Neuron (in vitro differentiated cells): ENCODE data around the gene GPR39.

Experiments
- H2AFZ ChIP-seq: one replicate; pipeline ENCODE4 v1.6.1; 2013; ENCODE audit warnings: low read depth, mild to moderate bottlenecking, inconsistent platforms, low read length, moderate library complexity
- H3K27me3 ChIP-seq: one replicate; pipeline ENCODE4 v1.6.1; 2013; ENCODE audit warnings: low read length; ENCODE audit not compliant: insufficient read depth
- H3K36me3 ChIP-seq: one replicate; pipeline ENCODE4 v1.6.1; 2013; ENCODE audit warnings: low read length; ENCODE audit not compliant: insufficient read depth
- H3K4me1 ChIP-seq: one replicate; pipeline ENCODE4 v1.6.1; 2013; ENCODE audit warnings: low read length; ENCODE audit not compliant: insufficient read depth
- H3K4me3 ChIP-seq: 2 replicates; pipeline ENCODE4 v1.5.1; 2013; ENCODE audit warnings: mild to moderate bottlenecking, low read length, moderate library complexity
- H3K9me3 ChIP-seq: one replicate; pipeline ENCODE4 v1.6.1; 2013; ENCODE audit warnings: low read length

Gene GPR39

DNA sequence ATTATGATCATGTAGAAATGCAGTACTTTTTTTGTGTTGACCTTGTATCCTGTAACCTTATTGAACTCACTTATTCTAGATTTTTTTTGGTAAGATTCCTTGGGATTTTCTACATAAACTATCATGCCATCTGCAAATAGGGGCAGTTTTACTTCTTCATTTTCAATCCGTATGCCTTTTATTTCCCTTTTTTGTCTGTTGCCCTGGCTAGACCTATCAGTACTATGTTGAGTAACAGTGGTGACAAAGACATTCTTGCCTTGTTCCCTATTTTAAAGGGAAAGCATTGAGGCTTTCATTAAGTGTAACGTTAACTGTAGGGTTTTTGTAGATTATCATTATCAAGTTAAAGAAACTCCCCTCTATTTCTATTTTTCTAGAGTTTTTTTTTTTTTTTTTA is 161.1 kb downstream of the GPR39 start:
- Histone ChIP-seq H2AFZ (no peak overlapping the region), H3K27me3 (no peaks in the 10 kb centered on the region), H3K4me3 (no peak overlapping the region), H3K4me1 (peaks cover 7% of the 10 kb centered on the region), H3K36me3 (no peaks in the 10 kb centered on the region), H3K9me3 (no peaks in the 10 kb centered on the region)

DNA sequence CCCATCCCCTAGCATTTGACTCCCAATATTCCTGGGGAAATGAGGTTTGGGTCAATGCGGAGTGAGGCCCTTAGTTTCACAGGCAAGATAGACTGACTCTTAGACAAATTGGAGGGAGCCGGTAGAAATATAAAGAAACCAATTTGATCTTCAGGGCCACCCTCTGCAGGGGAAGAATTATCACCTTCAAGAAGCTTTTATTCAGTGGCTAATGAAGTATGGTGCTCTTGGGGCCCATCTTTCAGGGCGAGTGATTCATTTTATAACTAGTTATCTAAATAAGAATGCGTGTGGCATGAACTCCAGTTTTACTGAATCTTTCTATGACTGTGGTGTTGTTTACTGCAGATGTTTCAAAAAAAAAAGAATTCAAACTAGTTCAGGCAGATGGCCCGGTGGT is 165.0 kb downstream of the GPR39 start:
- Histone ChIP-seq H3K9me3 (no peaks in the 10 kb centered on the region), H3K36me3 (no peaks in the 10 kb centered on the region), H3K27me3 (no peaks in the 10 kb centered on the region), H3K4me3 (no peak overlapping the region), H3K4me1 (peaks cover 4% of the 10 kb centered on the region), H2AFZ (no peak overlapping the region)

GRCh38 chr2:132581991-132582738 is 165.6 kb downstream of the GPR39 start:
- Histone ChIP-seq H3K4me3 (no peak overlapping the region), H3K27me3 (no peaks in the 10 kb centered on the region), H3K4me1 (peaks cover 4% of the 10 kb centered on the region), H3K36me3 (no peaks in the 10 kb centered on the region), H3K9me3 (no peaks in the 10 kb centered on the region), H2AFZ (no peak overlapping the region)

DNA sequence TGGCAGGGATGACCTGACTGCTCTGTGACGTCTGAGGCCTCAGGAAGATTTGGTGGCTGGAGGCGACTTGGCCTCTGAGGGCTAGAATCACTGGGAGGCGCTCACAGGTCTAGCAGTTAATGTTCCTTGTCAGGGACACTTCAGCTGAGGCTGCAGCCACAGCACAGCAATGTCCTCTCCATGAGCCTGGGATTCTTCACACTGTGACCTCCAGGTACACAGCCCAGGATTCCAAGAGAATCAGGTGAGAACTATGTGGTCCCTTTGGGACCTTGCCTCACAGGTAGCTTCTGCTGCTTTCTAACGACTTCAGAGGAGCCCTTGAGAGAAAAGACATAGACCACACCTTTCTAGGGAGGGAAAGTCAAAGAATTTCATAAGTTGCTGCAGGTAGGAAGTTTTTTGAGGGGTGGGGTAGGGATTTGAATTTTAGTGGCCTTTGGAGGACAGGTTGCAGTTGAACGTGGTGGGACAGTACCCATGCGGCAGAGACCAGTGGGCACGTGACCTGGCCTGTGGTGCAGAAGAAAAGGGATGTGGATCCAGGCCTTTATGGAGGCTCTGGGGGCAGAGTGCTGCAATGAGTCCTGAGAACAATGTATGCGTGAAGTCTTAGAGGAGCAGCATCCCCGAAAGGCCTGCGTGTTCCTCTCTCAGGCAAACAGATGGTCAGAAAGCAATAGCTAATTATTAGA is 167.2 kb downstream of the GPR39 start:
- no peak overlapping the region for H2AFZ ChIP-seq
- H3K4me3 ChIP-seq: no peak overlapping the region
- H3K9me3 ChIP-seq: no peaks in the 10 kb centered on the region
- H3K27me3 ChIP-seq: no peaks in the 10 kb centered on the region
- H3K36me3 ChIP-seq: no peaks in the 10 kb centered on the region
- H3K4me1 ChIP-seq: peaks cover 14% of the 10 kb centered on the region

DNA sequence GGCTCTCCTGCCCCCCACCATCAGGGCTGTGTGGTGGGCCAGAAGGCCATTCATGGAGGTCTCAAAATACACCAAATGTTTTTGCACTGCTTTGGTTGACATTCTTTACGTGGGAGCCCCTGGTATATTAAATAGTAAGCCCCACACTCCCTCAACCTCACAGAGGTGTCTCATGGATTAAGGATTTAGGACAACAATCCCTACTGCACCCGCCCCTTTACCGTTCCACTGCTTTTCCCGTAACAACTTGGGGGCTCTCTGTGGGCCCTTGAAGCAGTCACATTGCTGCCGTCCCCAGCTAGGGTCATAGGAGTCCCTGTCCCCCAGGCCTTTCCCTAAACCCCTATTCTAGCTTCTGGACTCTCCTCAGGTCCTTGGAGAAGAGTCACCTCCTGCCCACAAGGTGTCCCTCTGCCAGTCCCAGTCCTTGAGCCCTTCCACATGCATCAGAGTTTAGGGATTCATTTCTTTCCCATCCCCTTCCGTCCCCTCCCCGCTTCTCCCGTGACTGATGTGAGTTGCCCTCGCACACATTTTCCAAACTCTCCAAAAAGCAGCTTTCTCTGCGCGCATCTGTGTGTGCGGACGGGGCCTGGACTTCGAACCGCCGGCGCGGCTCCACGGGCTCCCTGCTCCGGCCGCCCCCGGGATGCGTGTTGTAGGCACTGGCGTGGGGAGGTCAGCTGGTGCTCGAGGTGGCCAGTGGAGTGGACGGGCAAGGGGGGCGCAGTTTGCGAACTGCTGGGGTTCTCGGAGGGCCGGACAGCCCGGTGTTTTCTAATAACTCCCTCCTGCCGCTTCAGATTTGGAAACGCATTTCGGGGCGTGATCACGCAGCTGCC is 168.6 kb downstream of the GPR39 start:
- H2AFZ ChIP-seq: no peak overlapping the region
- no peaks in the 10 kb centered on the region for H3K27me3 ChIP-seq
- no peak overlapping the region for H3K4me3 ChIP-seq

GRCh38 chr2:132586101-132586511 is 169.5 kb downstream of the GPR39 start:
- H3K36me3 ChIP-seq: no peaks in the 10 kb centered on the region
- no peaks in the 10 kb centered on the region for H3K9me3 ChIP-seq
- H3K4me1 ChIP-seq: peaks cover 32% of the 10 kb centered on the region
- no peak overlapping the region for H2AFZ ChIP-seq
- no peaks in the 10 kb centered on the region for H3K27me3 ChIP-seq
- H3K4me3 ChIP-seq: no peak overlapping the region

More for the DNA sequence above, 168.6 kb downstream of the GPR39 start:
- no peaks in the 10 kb centered on the region for H3K36me3 ChIP-seq
- peaks cover 28% of the 10 kb centered on the region for H3K4me1 ChIP-seq
- no peaks in the 10 kb centered on the region for H3K9me3 ChIP-seq

- Histone ChIP-seq H3K9me3 (no peaks in the 10 kb centered on the region), H3K27me3 (no peaks in the 10 kb centered on the region), H3K4me1 (peaks cover 32% of the 10 kb centered on the region), H3K4me3 (no peak overlapping the region), H2AFZ (no peak overlapping the region), H3K36me3 (no peaks in the 10 kb centered on the region)
Observed at GRCh38 chr2:132586835-132587234, 170.2 kb downstream of the GPR39 start.

- Histone ChIP-seq H3K4me3 (peak overlapping the region; percentile 17), H3K27me3 (no peaks in the 10 kb centered on the region), H3K36me3 (no peaks in the 10 kb centered on the region), H3K9me3 (no peaks in the 10 kb centered on the region), H3K4me1 (peaks cover 46% of the 10 kb centered on the region), H2AFZ (no peak overlapping the region)
Observed at GRCh38 chr2:132588576-132588975, 172.0 kb downstream of the GPR39 start.

DNA sequence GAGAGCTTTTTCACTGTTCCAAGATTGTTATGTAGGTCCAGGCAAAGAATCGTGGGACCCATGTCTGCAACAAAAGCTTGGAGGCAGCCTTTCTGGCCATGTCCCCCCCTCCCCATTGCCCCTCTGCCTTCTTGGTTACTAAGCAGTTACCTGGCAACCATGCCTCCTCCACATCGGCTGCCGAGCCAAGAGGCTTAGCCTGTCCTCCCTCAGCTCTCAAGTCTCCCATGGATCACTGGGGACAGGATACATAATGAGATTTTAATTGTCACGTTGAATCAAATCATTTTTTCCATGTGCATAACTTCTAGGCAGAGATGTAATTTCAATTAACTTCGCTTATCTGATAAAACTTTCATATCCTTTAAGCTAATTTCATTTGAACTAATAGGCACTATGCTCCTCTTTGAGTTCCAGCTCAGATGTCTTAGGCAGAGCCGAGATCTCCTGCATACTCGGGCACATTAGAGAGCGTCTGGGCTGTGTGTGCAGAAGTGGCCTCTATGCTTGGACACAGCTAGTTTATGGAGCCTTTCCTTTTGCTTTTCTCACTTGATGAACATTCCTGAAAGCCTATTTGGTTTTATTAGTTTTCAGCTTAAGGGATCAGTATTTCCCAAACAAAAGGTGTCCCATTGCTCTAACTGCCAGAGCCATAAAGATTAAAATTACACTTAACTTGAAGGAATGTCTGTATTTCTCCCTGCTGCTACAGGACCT is 172.7 kb downstream of the GPR39 start:
- H3K9me3 ChIP-seq: no peaks in the 10 kb centered on the region
- peaks cover 53% of the 10 kb centered on the region for H3K4me1 ChIP-seq
- H3K27me3 ChIP-seq: no peaks in the 10 kb centered on the region
- no peak overlapping the region for H2AFZ ChIP-seq
- H3K36me3 ChIP-seq: no peaks in the 10 kb centered on the region
- peak overlapping the region; percentile 17 for H3K4me3 ChIP-seq

- Histone ChIP-seq H3K9me3 (no peaks in the 10 kb centered on the region), H3K4me3 (no peak overlapping the region), H3K27me3 (no peaks in the 10 kb centered on the region), H3K4me1 (peaks cover 53% of the 10 kb centered on the region), H2AFZ (no peak overlapping the region), H3K36me3 (no peaks in the 10 kb centered on the region)
Observed at GRCh38 chr2:132589966-132590365, 173.4 kb downstream of the GPR39 start.

GRCh38 chr2:132593171-132593570 is 176.6 kb downstream of the GPR39 start:
- Histone ChIP-seq H3K36me3 (no peaks in the 10 kb centered on the region), H3K9me3 (peaks cover 3% of the 10 kb centered on the region), H3K4me1 (peaks cover 47% of the 10 kb centered on the region), H2AFZ (no peak overlapping the region), H3K4me3 (no peak overlapping the region), H3K27me3 (no peaks in the 10 kb centered on the region)

DNA sequence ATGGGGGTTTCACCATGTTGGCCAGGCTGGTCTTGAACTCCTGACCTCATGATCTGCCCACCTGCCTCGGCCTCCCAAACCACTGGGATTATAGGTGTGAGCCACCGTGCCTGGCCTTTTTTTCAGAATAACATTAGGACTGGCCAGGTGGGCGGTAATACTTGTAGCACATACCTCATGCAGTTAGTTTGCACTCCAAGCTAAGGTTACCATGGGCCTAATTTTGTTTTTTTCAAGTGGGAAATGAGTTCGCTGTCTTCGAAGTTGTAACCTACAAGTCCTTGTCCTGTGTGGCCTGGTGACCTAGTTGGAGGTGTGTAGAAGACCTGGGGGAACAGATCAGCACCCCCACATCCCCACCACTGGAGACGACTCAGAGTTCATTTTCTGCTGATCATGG is 178.6 kb downstream of the GPR39 start:
- no peak overlapping the region for H3K4me3 ChIP-seq
- H3K4me1 ChIP-seq: peaks cover 27% of the 10 kb centered on the region
- H3K9me3 ChIP-seq: peaks cover 5% of the 10 kb centered on the region
- no peaks in the 10 kb centered on the region for H3K27me3 ChIP-seq
- H2AFZ ChIP-seq: no peak overlapping the region
- no peaks in the 10 kb centered on the region for H3K36me3 ChIP-seq
